ENCODE results near the gene SUCO.

DNA sequence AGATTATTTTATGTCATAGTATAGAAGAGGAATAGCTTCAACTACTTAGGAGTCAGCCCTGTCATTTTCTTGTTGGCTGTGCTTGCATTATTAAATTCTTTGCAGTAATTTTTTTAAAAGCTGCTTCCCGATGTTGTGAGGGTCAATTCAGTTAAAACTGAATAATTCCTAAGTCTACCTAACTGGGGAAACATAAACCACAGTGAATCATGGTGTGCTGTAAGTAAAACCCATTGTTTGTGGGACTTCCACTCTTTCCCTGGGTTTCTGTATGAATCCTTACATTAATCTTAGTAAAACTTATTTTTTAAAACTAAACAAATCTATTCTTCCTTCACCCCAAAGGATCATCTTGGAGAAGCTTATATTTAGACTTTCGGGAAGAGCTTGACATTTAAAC lies 4.4 kb downstream of the SUCO start:
- TF ChIP-seq, protein P1, sequence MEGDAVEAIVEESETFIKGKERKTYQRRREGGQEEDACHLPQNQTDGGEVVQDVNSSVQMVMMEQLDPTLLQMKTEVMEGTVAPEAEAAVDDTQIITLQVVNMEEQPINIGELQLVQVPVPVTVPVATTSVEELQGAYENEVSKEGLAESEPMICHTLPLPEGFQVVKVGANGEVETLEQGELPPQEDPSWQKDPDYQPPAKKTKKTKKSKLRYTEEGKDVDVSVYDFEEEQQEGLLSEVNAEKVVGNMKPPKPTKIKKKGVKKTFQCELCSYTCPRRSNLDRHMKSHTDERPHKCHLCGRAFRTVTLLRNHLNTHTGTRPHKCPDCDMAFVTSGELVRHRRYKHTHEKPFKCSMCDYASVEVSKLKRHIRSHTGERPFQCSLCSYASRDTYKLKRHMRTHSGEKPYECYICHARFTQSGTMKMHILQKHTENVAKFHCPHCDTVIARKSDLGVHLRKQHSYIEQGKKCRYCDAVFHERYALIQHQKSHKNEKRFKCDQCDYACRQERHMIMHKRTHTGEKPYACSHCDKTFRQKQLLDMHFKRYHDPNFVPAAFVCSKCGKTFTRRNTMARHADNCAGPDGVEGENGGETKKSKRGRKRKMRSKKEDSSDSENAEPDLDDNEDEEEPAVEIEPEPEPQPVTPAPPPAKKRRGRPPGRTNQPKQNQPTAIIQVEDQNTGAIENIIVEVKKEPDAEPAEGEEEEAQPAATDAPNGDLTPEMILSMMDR (IDR thresholded peaks at IDR 0.05; ENCODE audit: poor library complexity): no peak
- TF ChIP-seq EZH2 (IDR thresholded peaks at IDR 0.05; ENCODE audit: borderline replicate concordance): no peak
